GM23338 (cell line): ENCODE data around the gene WBP2. TPM values are rescaled to one million over a fixed set of nuclear protein-coding genes. Genes with fewer than 3 reads are reported as not detected.

Experiments
- ATAC-seq: fragments of 200-7000 bp; cut with Tn5 transposase; 3 replicates; pipeline ENCODE4 v1.9.1; 2020
- DNase-seq: peaks from one replicate; pipeline ENCODE4 v3.0.0-alpha.2; 2015; ENCODE audit warnings: low spot score
- H2AFZ ChIP-seq: fragments of 200-600 bp; sonication (generic); 2 replicates; pipeline ENCODE4 v1.8.0; 2016; ENCODE audit warnings: antibody characterized with exemption, mild to moderate bottlenecking, moderate library complexity
- H3F3A ChIP-seq: fragments of 200-600 bp; sonication (generic); replicated peaks from 2 replicates; pipeline ENCODE4 v1.8.0; 2017; ENCODE audit warnings: antibody characterized with exemption, mixed run types, low read depth
- H3K27ac ChIP-seq: fragments of 200-600 bp; sonication (generic); 2 replicates; pipeline ENCODE4 v1.6.1; 2016; ENCODE audit warnings: low read depth
- H3K27me3 ChIP-seq: fragments of 200-600 bp; sonication (generic); 2 replicates; pipeline ENCODE4 v1.8.0; 2016; ENCODE audit warnings: mild to moderate bottlenecking, mixed run types, moderate library complexity; ENCODE audit not compliant: insufficient read depth
- H3K36me3 ChIP-seq: fragments of 200-600 bp; sonication (generic); 2 replicates; pipeline ENCODE4 v1.8.0; 2016; ENCODE audit warnings: mild to moderate bottlenecking; ENCODE audit not compliant: insufficient read depth
- H3K4me1 ChIP-seq: fragments of 200-600 bp; sonication (generic); 2 replicates; pipeline ENCODE4 v1.8.0; 2016; ENCODE audit warnings: mild to moderate bottlenecking, moderate library complexity; ENCODE audit not compliant: insufficient read depth
- H3K4me2 ChIP-seq: fragments of 200-600 bp; sonication (generic); 2 replicates; pipeline ENCODE4 v1.7.1; 2017; ENCODE audit warnings: mixed run types
- H3K4me3 ChIP-seq: fragments of 200-600 bp; sonication (generic); 2 replicates; pipeline ENCODE4 v1.6.1; 2016; ENCODE audit warnings: mixed run types
- H3K79me2 ChIP-seq: fragments of 200-600 bp; sonication (generic); replicated peaks from 2 replicates; pipeline ENCODE4 v1.8.0; 2017; ENCODE audit warnings: mild to moderate bottlenecking; ENCODE audit not compliant: insufficient read depth
- H3K9me2 ChIP-seq: fragments of 200-600 bp; sonication (generic); 2 replicates; pipeline ENCODE4 v1.8.0; 2017; ENCODE audit not compliant: insufficient read depth
- H4K20me1 ChIP-seq: fragments of 200-600 bp; sonication (generic); replicated peaks from 2 replicates; pipeline ENCODE4 v1.8.0; 2017; ENCODE audit warnings: mild to moderate bottlenecking; ENCODE audit not compliant: insufficient read depth
- H3K27ac Mint-ChIP-seq: 2 replicates; pipeline ENCODE4 v1.8.0; 2020; ENCODE audit warnings: inconsistent platforms, mild to moderate bottlenecking, moderate library complexity, mixed read lengths
- H3K27me3 Mint-ChIP-seq: 3 replicates; pipeline ENCODE4 v1.8.0; 2022; ENCODE audit warnings: low read depth, mild to moderate bottlenecking, moderate library complexity, mixed read lengths, inconsistent platforms; ENCODE audit not compliant: insufficient read depth, poor library complexity
- H3K36me3 Mint-ChIP-seq: 3 replicates; pipeline ENCODE4 v1.8.0; 2021; ENCODE audit warnings: low read depth, mild to moderate bottlenecking, inconsistent platforms, moderate library complexity, mixed read lengths
- H3K4me1 Mint-ChIP-seq: 3 replicates; pipeline ENCODE4 v1.8.0; 2020; ENCODE audit warnings: mild to moderate bottlenecking, inconsistent platforms, mixed read lengths
- H3K4me3 Mint-ChIP-seq: 3 replicates; pipeline ENCODE4 v1.8.0; 2021; ENCODE audit warnings: moderate library complexity, mild to moderate bottlenecking, inconsistent platforms, mixed read lengths
- H3K9me3 Mint-ChIP-seq: 3 replicates; pipeline ENCODE4 v1.8.0; 2020; ENCODE audit warnings: moderate library complexity, mild to moderate bottlenecking, inconsistent platforms, mixed read lengths
- CREB1 ChIP-seq: fragments of 250-450 bp; sonication (Bioruptor Pico); IDR thresholded peaks from 2 replicates; pipeline ENCODE4 v1.5.0; 2020; ENCODE audit warnings: low read depth, mild to moderate bottlenecking, moderate library complexity
- CTCF ChIP-seq, 2 experiments: fragments of 200-600 bp in 1 of 2; sonication (generic) in 1 of 2; conservative IDR thresholded peaks; 2 replicates each; pipeline versions ENCODE4 v1.5.1 to v1.6.1; 2016 to 2017; ENCODE audit warnings: antibody characterized with exemption in 2 of 2, low read depth in 2 of 2, mild to moderate bottlenecking in 2 of 2, moderate library complexity in 1 of 2
- EZH2phosphoT487 ChIP-seq: fragments of 200-600 bp; sonication (generic); IDR thresholded peaks from one replicate; pipeline ENCODE4 v1.8.1; 2018; ENCODE audit warnings: antibody characterized with exemption; ENCODE audit not compliant: unreplicated experiment
- JUNB ChIP-seq: IDR thresholded peaks from one replicate; pipeline ENCODE4 v1.6.1; 2016; ENCODE audit warnings: antibody characterized with exemption; ENCODE audit not compliant: unreplicated experiment
- POLR2AphosphoS5 ChIP-seq: IDR thresholded peaks from 2 replicates; pipeline ENCODE4 v1.6.1; 2016; ENCODE audit warnings: antibody characterized with exemption, low read depth
- ZNF114 ChIP-seq: fragments of 250-450 bp; sonication (Bioruptor Pico); IDR thresholded peaks from 2 replicates; pipeline ENCODE4 v1.5.0; 2020; ENCODE audit warnings: mild to moderate bottlenecking, moderate library complexity
- ZNF331 ChIP-seq: fragments of 250-450 bp; sonication (Bioruptor Pico); IDR thresholded peaks from 2 replicates; pipeline ENCODE4 v1.5.0; 2020; ENCODE audit warnings: low read depth, mild to moderate bottlenecking, moderate library complexity
- polyA plus RNA-seq: library from polyadenylated mRNA; unstranded; fragments of >200 nt; fragmentation: Nextera tagmentation; extraction: Ambion mirVana; gene quantifications from 2 replicates; pipeline ENCODE4 v1.2.1, GENCODE V29; 2016
- total RNA-seq: library from RNA; depleted of rRNA; stranded (reverse); fragments of >200 nt; shearing (Covaris generic); gene quantifications from 2 replicates; pipeline ENCODE4 v1.2.3, GENCODE V29; 2014

The WBP2 gene
- total and polyA plus RNA-seq, 2 experiments from 2014 or later: 36.2 to 63.5 TPM

GRCh38 chr17:75828076-75828400 lies 27.1 kb downstream of the WBP2 start:
- ATAC-seq: peak; percentile 3
- Mint-ChIP-seq H3K27ac (peak overlapping the region; percentile 83), H3K9me3 (no peaks in the 10 kb centered on the region), H3K4me3 (peak overlapping the region; percentile 57; the same call in 2 of the 3 replicates), H3K36me3 (peaks cover 8% of the 10 kb centered on the region), H3K27me3 (peaks cover 7% of the 10 kb centered on the region), H3K4me1 (peaks cover 31% of the 10 kb centered on the region)
- H3F3A ChIP-seq: peaks cover 31% of the 10 kb centered on the region
- no peaks in the 10 kb centered on the region for H3K9me2 ChIP-seq
- H3K27ac ChIP-seq: 0 out of 2 replicates have a peak overlapping the region, but pooled peaks have one; percentile 39
- no peaks in the 10 kb centered on the region for H3K79me2 ChIP-seq
- H3K4me1 ChIP-seq: peaks cover 38% of the 10 kb centered on the region
- peak overlapping the region; percentile 84 for H2AFZ ChIP-seq
- DNase-seq: peak; percentile 54
- no peaks in the 10 kb centered on the region for H4K20me1 ChIP-seq
- peak overlapping the region; percentile 52 for H3K4me3 ChIP-seq
- H3K36me3 ChIP-seq: no peaks in the 10 kb centered on the region
- H3K27me3 ChIP-seq: no peaks in the 10 kb centered on the region
- peak overlapping the region; percentile 75 for H3K4me2 ChIP-seq
- TF ChIP-seq ZNF114 (no peak), POLR2AphosphoS5 (no peak), CTCF (conservative IDR thresholded peaks at IDR 0.05; ENCODE audit: low read depth in 2 of 2) (no peak), JUNB (no peak), EZH2phosphoT487 (no peak), ZNF331 (no peak)

GRCh38 chr17:75827308-75828075 lies 27.6 kb downstream of the WBP2 start:
- Histone ChIP-seq H3K4me3 (peak overlapping the region; percentile 52), H3K4me2 (peak overlapping the region; percentile 75), H3F3A (peaks cover 28% of the 10 kb centered on the region), H3K9me2 (no peaks in the 10 kb centered on the region), H3K27ac (peak overlapping the region; percentile 85), H3K27me3 (no peaks in the 10 kb centered on the region), H2AFZ (peak overlapping the region; percentile 84), H3K79me2 (no peaks in the 10 kb centered on the region), H3K4me1 (peaks cover 36% of the 10 kb centered on the region), H4K20me1 (no peaks in the 10 kb centered on the region), H3K36me3 (no peaks in the 10 kb centered on the region)
- peak; percentile 71 to 90 for TF ChIP-seq CTCF (conservative IDR thresholded peaks at IDR 0.05; ENCODE audit: low read depth in 2 of 2)
- TF ChIP-seq POLR2AphosphoS5: peak; percentile 48
- TF ChIP-seq CREB1 (CRISPR knock-in tag): no peak
- no peak for TF ChIP-seq ZNF114
- Mint-ChIP-seq H3K9me3 (no peaks in the 10 kb centered on the region), H3K4me3 (peak overlapping the region; percentile 57; the same call in 2 of the 3 replicates), H3K27ac (peak overlapping the region; percentile 83; the same call in 1 of the 2 replicates), H3K27me3 (peaks cover 6% of the 10 kb centered on the region), H3K36me3 (peaks cover 8% of the 10 kb centered on the region; the same call in 2 of the 3 replicates), H3K4me1 (peaks cover 30% of the 10 kb centered on the region)
- peak; percentile 77 for ATAC-seq
- DNase-seq: peak; percentile 92
